PC-3 (cell line): ENCODE data around the gene PTGS1. TPM values are rescaled to one million over a fixed set of nuclear protein-coding genes. Genes with fewer than 3 reads are reported as not detected.

Experiments
- ATAC-seq: fragments of 200-7000 bp; cut with Tn5 transposase; 2 replicates; pipeline ENCODE4 v1.9.1; 2020; ENCODE audit warnings: mild to moderate bottlenecking, moderate library complexity
- BruUV-seq: library from RNA; stranded (reverse); fragments of 400-500 nt; replicated peaks from 2 replicates; lab custom pipeline; 2021; lab: Mats Ljungman, UMichigan
- CTCF ChIA-PET: fragments of 300-600 bp; sonication (Branson Sonifier 250); formaldehyde crosslinking; loops from one replicate; lab custom pipeline; 2022; ENCODE audit warnings: antibody characterized with exemption; lab: Charles Lee
- POLR2A ChIA-PET: fragments of 300-600 bp; sonication (Branson Sonifier 250); formaldehyde crosslinking; loops from one replicate; lab custom pipeline; 2022; ENCODE audit warnings: antibody characterized with exemption; ENCODE audit not compliant: unreplicated experiment; lab: Charles Lee
- DNase-seq: peaks from one replicate; pipeline ENCODE4 v3.0.0-alpha.2; 2015
- H2AFZ ChIP-seq: fragments of 300-600 bp; sonication (generic); 2 replicates; pipeline ENCODE4 v1.6.0; 2016; ENCODE audit warnings: antibody characterized with exemption, low read length
- H3F3A ChIP-seq: fragments of 300-600 bp; sonication (generic); one replicate; pipeline ENCODE4 v1.6.0; 2017; ENCODE audit warnings: antibody characterized with exemption, low read length, control low read depth, mild to moderate bottlenecking; ENCODE audit not compliant: unreplicated experiment
- H3K27ac ChIP-seq: fragments of 300-600 bp; sonication (generic); 2 replicates; pipeline ENCODE4 v1.5.1; 2016; ENCODE audit warnings: mild to moderate bottlenecking, low read length
- H3K27me3 ChIP-seq: fragments of 300-600 bp; sonication (generic); 2 replicates; pipeline ENCODE4 v1.6.1; 2016; ENCODE audit warnings: low read length, mixed read lengths
- H3K36me3 ChIP-seq: fragments of 300-600 bp; sonication (generic); 2 replicates; pipeline ENCODE4 v1.6.1; 2016; ENCODE audit warnings: low read depth, mixed run types, low read length, mixed read lengths
- H3K4me1 ChIP-seq: fragments of 300-600 bp; sonication (generic); 2 replicates; pipeline ENCODE4 v1.5.1; 2016; ENCODE audit warnings: low read length; ENCODE audit not compliant: insufficient read depth
- H3K4me2 ChIP-seq: fragments of 300-600 bp; sonication (generic); 2 replicates; pipeline ENCODE4 v1.6.0; 2016; ENCODE audit warnings: low read length
- H3K4me3 ChIP-seq: fragments of 300-600 bp; sonication (generic); 2 replicates; pipeline ENCODE4 v1.5.1; 2016; ENCODE audit warnings: mild to moderate bottlenecking, low read length, mixed read lengths
- H3K79me2 ChIP-seq: fragments of 300-600 bp; sonication (generic); 2 replicates; pipeline ENCODE4 v1.6.1; 2017; ENCODE audit warnings: low read length, mixed read lengths
- H3K9ac ChIP-seq: fragments of 300-600 bp; sonication (generic); 2 replicates; pipeline ENCODE4 v1.6.0; 2016; ENCODE audit warnings: mild to moderate bottlenecking, low read length
- H3K9me2 ChIP-seq: fragments of 300-600 bp; sonication (generic); replicated peaks from 2 replicates; pipeline ENCODE4 v1.6.1; 2016; ENCODE audit warnings: mixed run types, low read length, mixed read lengths
- H3K9me3 ChIP-seq: fragments of 300-600 bp; sonication (generic); 2 replicates; pipeline ENCODE4 v1.6.1; 2016; ENCODE audit warnings: low read length, mixed read lengths
- H4K20me1 ChIP-seq: fragments of 300-600 bp; sonication (generic); 2 replicates; pipeline ENCODE4 v1.6.1; 2016; ENCODE audit warnings: low read length, mixed read lengths
- EZH2 ChIP-seq: fragments of 300-600 bp; sonication (generic); IDR thresholded peaks from one replicate; pipeline ENCODE4 v1.6.1; 2017; ENCODE audit warnings: antibody characterized with exemption, mild to moderate bottlenecking, low read length; ENCODE audit not compliant: unreplicated experiment
- EZH2phosphoT487 ChIP-seq: fragments of 300-600 bp; sonication (generic); IDR thresholded peaks from 2 replicates; pipeline ENCODE4 v1.6.1; 2018; ENCODE audit warnings: mild to moderate bottlenecking, antibody characterized with exemption, low read length, borderline replicate concordance
- intact Hi-C: fragments of 100-400 bp; cut with micrococcal nuclease; formaldehyde crosslinking; loops from 2 replicates; pipeline ENCODE4 v1.9.0; 2023
- total RNA-seq: library from RNA; depleted of rRNA; stranded (reverse); fragments of >200 nt; gene quantifications from 2 replicates; pipeline ENCODE4 v1.2.3, GENCODE V29; 2014
- TF ChIP-seq, protein P1 (sequence below): fragments of 300-600 bp; sonication (generic); conservative IDR thresholded peaks from 2 replicates; pipeline ENCODE4 v1.5.1; 2017; ENCODE audit warnings: antibody characterized with exemption, low read depth, mild to moderate bottlenecking, low read length

PTGS1 gene
- total RNA-seq, 1 experiment from 2014 or later = 0.44 TPM

DNA sequence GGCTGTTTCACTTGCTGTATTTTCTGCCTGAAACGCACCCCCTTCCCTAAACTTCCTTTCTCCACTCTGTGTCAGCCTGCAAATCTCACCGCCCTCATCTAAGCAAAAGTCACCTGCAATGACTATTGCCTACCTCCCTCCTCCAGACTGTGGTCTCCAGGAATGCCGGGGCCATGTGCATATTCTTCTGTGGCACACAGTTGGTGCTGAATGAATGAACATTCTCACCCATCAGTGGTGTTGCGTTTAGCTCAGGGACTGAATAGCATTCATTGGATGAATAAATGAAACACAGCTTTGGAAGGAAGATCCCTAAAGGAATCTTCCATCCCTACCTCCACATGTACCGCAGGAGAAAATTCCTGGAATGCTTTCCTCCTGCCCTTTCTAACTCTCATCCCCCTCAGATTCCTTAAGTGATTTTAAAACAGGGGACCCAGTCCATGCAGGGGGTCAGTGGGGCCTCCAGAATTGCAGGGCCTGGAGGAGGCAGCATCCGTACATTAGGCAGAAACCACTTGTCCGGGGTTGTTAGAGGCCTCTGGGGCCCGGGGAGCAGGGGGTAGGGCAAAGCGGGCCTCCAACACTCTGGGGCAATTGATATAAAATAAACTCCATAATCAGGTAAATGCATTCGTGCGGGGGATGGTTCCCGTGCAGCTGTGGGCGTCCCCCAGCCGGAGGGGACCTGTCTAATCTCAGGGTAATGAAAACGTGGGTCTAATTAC lies 28.3 kb upstream of the PTGS1 start:
- H3K9me2 ChIP-seq = no peaks in the 10 kb centered on the region
- ChIA-PET POLR2A (no interaction called here), CTCF (no interaction called here)
- no peaks in the 10 kb centered on the region for H3K9me3 ChIP-seq
- H4K20me1 ChIP-seq = no peaks in the 10 kb centered on the region
- no peak overlapping the region for H3K4me3 ChIP-seq
- H3K27me3 ChIP-seq = no peaks in the 10 kb centered on the region
- no peaks in the 10 kb centered on the region for H3K79me2 ChIP-seq
- H3F3A ChIP-seq = no peaks in the 10 kb centered on the region
- no TSS peak for BruUV-seq
- no peak overlapping the region for H2AFZ ChIP-seq
- DNase-seq (no peak), ATAC-seq (no peak)
- H3K4me1 ChIP-seq = peaks cover 7% of the 10 kb centered on the region; the same call in 1 of the 2 replicates
- TF ChIP-seq EZH2 (no peak), EZH2phosphoT487 (no peak)
- TF ChIP-seq, protein P1, sequence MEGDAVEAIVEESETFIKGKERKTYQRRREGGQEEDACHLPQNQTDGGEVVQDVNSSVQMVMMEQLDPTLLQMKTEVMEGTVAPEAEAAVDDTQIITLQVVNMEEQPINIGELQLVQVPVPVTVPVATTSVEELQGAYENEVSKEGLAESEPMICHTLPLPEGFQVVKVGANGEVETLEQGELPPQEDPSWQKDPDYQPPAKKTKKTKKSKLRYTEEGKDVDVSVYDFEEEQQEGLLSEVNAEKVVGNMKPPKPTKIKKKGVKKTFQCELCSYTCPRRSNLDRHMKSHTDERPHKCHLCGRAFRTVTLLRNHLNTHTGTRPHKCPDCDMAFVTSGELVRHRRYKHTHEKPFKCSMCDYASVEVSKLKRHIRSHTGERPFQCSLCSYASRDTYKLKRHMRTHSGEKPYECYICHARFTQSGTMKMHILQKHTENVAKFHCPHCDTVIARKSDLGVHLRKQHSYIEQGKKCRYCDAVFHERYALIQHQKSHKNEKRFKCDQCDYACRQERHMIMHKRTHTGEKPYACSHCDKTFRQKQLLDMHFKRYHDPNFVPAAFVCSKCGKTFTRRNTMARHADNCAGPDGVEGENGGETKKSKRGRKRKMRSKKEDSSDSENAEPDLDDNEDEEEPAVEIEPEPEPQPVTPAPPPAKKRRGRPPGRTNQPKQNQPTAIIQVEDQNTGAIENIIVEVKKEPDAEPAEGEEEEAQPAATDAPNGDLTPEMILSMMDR = no peak
- no peak overlapping the region for H3K4me2 ChIP-seq
- H3K36me3 ChIP-seq = no peaks in the 10 kb centered on the region
- intact Hi-C loops = no loop called here
- no peak overlapping the region for H3K27ac ChIP-seq
- no peak overlapping the region for H3K9ac ChIP-seq

DNA sequence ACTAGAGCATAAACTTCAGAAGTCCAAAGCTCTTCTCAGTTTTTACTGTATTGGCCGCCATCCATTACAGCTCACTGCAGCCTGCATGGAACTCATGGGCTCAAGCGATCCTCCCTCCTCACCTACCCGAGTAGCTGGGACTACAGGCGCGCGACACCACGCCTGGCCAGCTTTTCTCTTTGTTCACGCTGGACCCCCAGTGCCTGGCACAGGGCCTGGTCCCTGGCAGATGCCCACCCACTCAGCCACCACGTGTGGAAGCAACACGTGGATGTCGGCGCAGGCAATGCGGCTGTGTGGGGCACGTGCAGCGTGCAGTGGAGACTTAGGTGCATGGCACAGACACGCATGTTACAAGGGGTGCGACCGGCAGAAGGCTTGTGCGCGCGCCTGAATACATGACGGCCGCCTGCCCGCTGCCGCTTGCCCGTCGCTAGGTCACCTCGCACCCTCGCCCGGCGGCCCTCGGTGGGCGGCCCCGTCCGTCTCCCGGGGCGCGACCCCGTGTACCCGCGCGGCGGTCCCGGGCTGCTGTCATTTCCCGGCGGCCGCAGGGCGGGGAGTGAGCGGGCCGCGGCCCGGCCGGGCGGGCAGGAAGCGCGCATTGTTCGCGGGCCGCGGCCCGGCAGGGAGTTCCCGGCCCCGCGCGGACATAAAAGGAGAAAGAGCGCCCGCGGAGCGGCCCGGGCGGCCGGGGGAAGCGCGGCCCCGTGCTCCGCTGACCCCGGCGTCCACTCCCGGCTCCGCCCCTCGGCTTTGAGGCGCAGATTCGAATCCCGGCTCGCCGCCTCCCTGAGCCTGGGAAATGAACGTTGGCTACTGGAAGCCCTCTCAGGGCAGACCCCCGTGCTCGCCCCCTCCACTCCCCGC lies 24.1 kb upstream of the PTGS1 start:
- no peaks in the 10 kb centered on the region for H3K27me3 ChIP-seq
- no peaks in the 10 kb centered on the region for H3K79me2 ChIP-seq
- no peaks in the 10 kb centered on the region for H3F3A ChIP-seq
- H3K27ac ChIP-seq = 0 out of 2 replicates have a peak overlapping the region, but pooled peaks have one; percentile 11
- peak; percentile 46 for ATAC-seq
- H3K4me1 ChIP-seq = peaks cover 10% of the 10 kb centered on the region; the same call in 1 of the 2 replicates
- peak overlapping the region; percentile 81 for H3K4me2 ChIP-seq
- POLR2A ChIA-PET = interaction anchor here (0.6 kb wide), 1 partner anchor 11 kb away, joined by 3 read pairs; no protein-coding TSS in a partner anchor
- DNase-seq = peak; percentile 17
- H3K9me3 ChIP-seq = no peaks in the 10 kb centered on the region
- peak overlapping the region; percentile 72 for H3K9ac ChIP-seq
- H3K36me3 ChIP-seq = no peaks in the 10 kb centered on the region
- intact Hi-C loops = no loop called here
- no peaks in the 10 kb centered on the region for H4K20me1 ChIP-seq
- CTCF ChIA-PET = no interaction called here
- H2AFZ ChIP-seq = peak overlapping the region; percentile 91
- no TSS peak for BruUV-seq
- no peaks in the 10 kb centered on the region for H3K9me2 ChIP-seq
- H3K4me3 ChIP-seq = peak overlapping the region; percentile 64
- TF ChIP-seq EZH2 (no peak), EZH2phosphoT487 (no peak)
- TF ChIP-seq, protein P1 = no peak
